Endothelial cell of umbilical vein (primary cell): ENCODE data around the gene PPM1J. TPM values are rescaled to one million over a fixed set of nuclear protein-coding genes. Genes with fewer than 3 reads are reported as not detected.
"Not testable (repeated sequence)": the region's sequence is repeated elsewhere in the genome, so short reads cannot be mapped to it uniquely, and the experiment has no call there.

Source experiments
- BruUV-seq: library from RNA; stranded (reverse); fragments of 400-500 nt; replicated peaks from 2 replicates; lab custom pipeline; 2021; lab: Mats Ljungman, UMichigan
- CTCF ChIA-PET: fragments of 300-600, 350-600 bp; sonication (Branson Sonifier 250); formaldehyde crosslinking; loops from one replicate; lab custom pipeline; 2021; ENCODE audit warnings: antibody characterized with exemption, inconsistent platforms; lab: Charles Lee
- POLR2A ChIA-PET: fragments of 300-600, 350-600 bp; sonication (Branson Sonifier 250); formaldehyde crosslinking; loops from one replicate; lab custom pipeline; 2021; ENCODE audit warnings: antibody characterized with exemption, inconsistent platforms; lab: Charles Lee
- DNase-seq: peaks from one replicate; pipeline ENCODE4 v3.0.0-alpha.2; 2011; ENCODE audit warnings: low read depth, low spot score
- FAIRE-seq: peaks from 2 replicates; lab custom pipeline; 2011; peaks lifted over from hg19 to GRCh38; lab: Jason Lieb, UNC
- H2AFZ ChIP-seq: 2 replicates; pipeline ENCODE4 v1.6.0; 2012; ENCODE audit warnings: low read depth, low read length, control low read depth, inconsistent platforms
- H3K27ac ChIP-seq: 2 replicates; pipeline ENCODE4 v1.5.1; 2011; ENCODE audit warnings: low read depth, mild to moderate bottlenecking, control low read depth, low read length, moderate library complexity; ENCODE audit not compliant: insufficient read depth
- H3K27me3 ChIP-seq, 2 experiments: 2 replicates each; pipeline versions ENCODE4 v1.6.0 to v1.6.1; 2011; ENCODE audit warnings: low read length in 2 of 2, mixed read lengths in 1 of 2; ENCODE audit not compliant: control insufficient read depth in 2 of 2, insufficient read depth in 2 of 2
- H3K36me3 ChIP-seq, 2 experiments: 2 replicates in 1 of 2; 3 replicates in 1 of 2; pipeline ENCODE4 v1.5.1; 2011; ENCODE audit warnings: low read length in 2 of 2, mild to moderate bottlenecking in 1 of 2, moderate library complexity in 1 of 2; ENCODE audit not compliant: control insufficient read depth in 2 of 2, insufficient read depth in 2 of 2; ENCODE audit errors: extremely low read depth in 1 of 2
- H3K4me1 ChIP-seq: 3 replicates; pipeline ENCODE4 v1.5.1; 2011; ENCODE audit warnings: mild to moderate bottlenecking, low read length; ENCODE audit not compliant: control insufficient read depth, insufficient read depth; ENCODE audit errors: extremely low read depth
- H3K4me2 ChIP-seq: 2 replicates; pipeline ENCODE4 v1.6.1; 2011; ENCODE audit warnings: low read length, control low read depth, mixed read lengths; ENCODE audit not compliant: insufficient read depth
- H3K4me3 ChIP-seq, 3 experiments: fragments of 200-600 bp in 1 of 3; sonication (generic), shearing (Covaris generic) in 1 of 3; replicated peaks in 1 of 3; 2 replicates each; pipeline ENCODE4 v1.5.1; 2011 to 2016; ENCODE audit warnings: control low read depth in 3 of 3, low read length in 3 of 3, mild to moderate bottlenecking in 2 of 3, inconsistent platforms in 1 of 3, low read depth in 1 of 3, moderate library complexity in 1 of 3; ENCODE audit not compliant: insufficient read depth in 1 of 3
- H3K79me2 ChIP-seq: 2 replicates; pipeline ENCODE4 v1.6.0; 2012; ENCODE audit warnings: low read length, inconsistent platforms; ENCODE audit not compliant: control insufficient read depth, insufficient read depth
- H3K9ac ChIP-seq: replicated peaks from 2 replicates; pipeline ENCODE3; 2011; ENCODE audit warnings: low read length, control low read depth; ENCODE audit not compliant: insufficient read depth; ENCODE audit errors: extremely low read depth
- H3K9me1 ChIP-seq: replicated peaks from 3 replicates; pipeline ENCODE4 v1.6.0; 2011; ENCODE audit warnings: mild to moderate bottlenecking, low read length; ENCODE audit not compliant: control insufficient read depth, insufficient read depth; ENCODE audit errors: extremely low read depth
- H3K9me3 ChIP-seq: replicated peaks from 2 replicates; pipeline ENCODE4 v1.5.1; 2012; ENCODE audit warnings: low read length, inconsistent platforms; ENCODE audit not compliant: control insufficient read depth, insufficient read depth
- H4K20me1 ChIP-seq: replicated peaks from 2 replicates; pipeline ENCODE3; 2011; ENCODE audit warnings: mild to moderate bottlenecking, low read length; ENCODE audit not compliant: control insufficient read depth, insufficient read depth; ENCODE audit errors: extremely low read depth
- CTCF ChIP-seq, 2 donors: IDR thresholded peaks; 1 replicate in 1 of 2; 2 replicates in 1 of 2; pipeline ENCODE4 v1.5.1; 2011; ENCODE audit warnings: low read length in 2 of 2, mild to moderate bottlenecking in 2 of 2, moderate library complexity in 2 of 2, control low read depth in 1 of 2, inconsistent platforms in 1 of 2, low read depth in 1 of 2; ENCODE audit not compliant: insufficient read depth in 1 of 2; ENCODE audit errors: extremely low read depth in 1 of 2
- EZH2 ChIP-seq: IDR thresholded peaks from 2 replicates; pipeline ENCODE4 v1.6.1; 2012; ENCODE audit warnings: borderline replicate concordance, low read depth, mild to moderate bottlenecking, moderate library complexity, low read length, inconsistent platforms; ENCODE audit not compliant: severe bottlenecking
- FOS ChIP-seq: IDR thresholded peaks from 2 replicates; pipeline ENCODE4 v1.6.1; 2011; ENCODE audit warnings: mild to moderate bottlenecking, low read length, moderate library complexity, borderline replicate concordance; ENCODE audit not compliant: insufficient read depth
- GATA2 ChIP-seq: IDR thresholded peaks from 2 replicates; pipeline ENCODE4 v1.7.0; 2011; ENCODE audit warnings: low read depth, mild to moderate bottlenecking, moderate library complexity, mixed read lengths, low read length; ENCODE audit not compliant: insufficient read length, insufficient read depth
- JUN ChIP-seq: IDR thresholded peaks from 2 replicates; pipeline ENCODE4 v1.6.1; 2011; ENCODE audit warnings: borderline replicate concordance, low read depth; ENCODE audit not compliant: insufficient read length, insufficient read depth
- MAX ChIP-seq: IDR thresholded peaks from 2 replicates; pipeline ENCODE4 v1.6.1; 2011; ENCODE audit not compliant: insufficient read depth, insufficient read length
- MYC ChIP-seq: IDR thresholded peaks from one replicate; pipeline ENCODE4 v1.6.1; 2011; ENCODE audit warnings: mild to moderate bottlenecking, low read depth, low read length
- POLR2A ChIP-seq: IDR thresholded peaks from 2 replicates; pipeline ENCODE4 v1.6.1; 2012; ENCODE audit warnings: low read depth, mild to moderate bottlenecking, control low read depth, low read length
- POLR2AphosphoS5 ChIP-seq: IDR thresholded peaks from 2 replicates; pipeline ENCODE4 v1.6.1; 2012; ENCODE audit warnings: low read depth, mild to moderate bottlenecking, control low read depth, low read length, moderate library complexity; ENCODE audit not compliant: insufficient read depth
- dilution Hi-C: fragments of 300-500 bp; cut with MboI; formaldehyde crosslinking; loops from one replicate; pipeline ENCODE4 v1.15.0; 2019; ENCODE audit warnings: low sequenced_read_pairs; ENCODE audit not compliant: extremely low pct_ligation_motif_present
- intact Hi-C: fragments of 100-400 bp; cut with micrococcal nuclease; formaldehyde crosslinking; loops from one replicate; pipeline ENCODE4 v1.10.0; 2022
- polyA plus RNA-seq, 4 experiments: library from polyadenylated mRNA; depleted of rRNA in 3 of 4; stranded (reverse) in 3 of 4; unstranded in 1 of 4; fragments of >200 nt; gene quantifications; 2 replicates each; pipeline versions ENCODE4 v1.2.1 to v1.2.3, GENCODE V29; 2011 to 2012; ENCODE audit warnings: missing spikeins in 1 of 4
- total RNA-seq: library from RNA; stranded (reverse); gene quantifications from 2 replicates; pipeline ENCODE4 v1.2.3, GENCODE V29; 2021

The PPM1J gene
- total and polyA plus RNA-seq, 2 donors (not counting 3 experiments of a cell fraction or from before 2014, with no cell fraction given), result 1.7 to 3.1 TPM

- Histone ChIP-seq H3K27me3 (no peaks in the 10 kb centered on the region), H3K9ac (no peak overlapping the region), H4K20me1 (no peaks in the 10 kb centered on the region), H3K9me3 (no peaks in the 10 kb centered on the region), H3K36me3 (no peaks in the 10 kb centered on the region), H3K4me2 (no peak overlapping the region), H3K79me2 (no peaks in the 10 kb centered on the region), H3K4me1 (no peaks in the 10 kb centered on the region), H2AFZ (no peak overlapping the region), H3K9me1 (no peaks in the 10 kb centered on the region), H3K4me3 (no peak overlapping the region), H3K27ac (no peak overlapping the region)
- intact Hi-C loops (no loop called here), dilution Hi-C loops (no loop called here)
- DNase-seq, result no peak
- ChIA-PET POLR2A (interaction anchor here (0.6 kb wide), 1 partner anchor 23 kb away, joined by 3 read pairs; no protein-coding TSS in a partner anchor), CTCF (interaction anchor here (0.6 to 10.5 kb wide), 4 partner anchors 22 to 321 kb away, joined by 3 to 441 read pairs (median 4); no protein-coding TSS in a partner anchor)
- no TSS peak for BruUV-seq
- FAIRE-seq, result no peak
- TF ChIP-seq MAX, result no peak
- no peak for TF ChIP-seq GATA2
- no peak for TF ChIP-seq CTCF (IDR thresholded peaks at IDR 0.05; ENCODE audit: extremely low read depth in 1 of 2, insufficient read depth in 1 of 2, low read depth in 1 of 2, low read length in 2 of 2)
- TF ChIP-seq MYC, result no peak
- TF ChIP-seq JUN, result no peak
- no peak for TF ChIP-seq FOS
- no peak for TF ChIP-seq POLR2AphosphoS5
- no peak for TF ChIP-seq EZH2
- no peak for TF ChIP-seq POLR2A
Measured at GRCh38 chr1:112721966-112722524, 6.9 kb upstream of the PPM1J start.

GRCh38 chr1:112721294-112721693 lies 6.2 kb upstream of the PPM1J start:
- CTCF ChIA-PET, result interaction anchor here (0.5 to 10.5 kb wide), 6 partner anchors 10 to 1428 kb away, joined by 3 to 441 read pairs (median 4); partner anchors contain the start of gene LRIG2
- H3K27ac ChIP-seq, H3K36me3 ChIP-seq, BruUV-seq, H3K4me3 ChIP-seq, FAIRE-seq, H4K20me1 ChIP-seq, H3K9ac ChIP-seq, H3K9me1 ChIP-seq, intact Hi-C loops, H2AFZ ChIP-seq, H3K27me3 ChIP-seq, POLR2A ChIA-PET, H3K9me3 ChIP-seq, H3K4me2 ChIP-seq, H3K79me2 ChIP-seq, DNase-seq, dilution Hi-C loops, H3K4me1 ChIP-seq: not testable (repeated sequence)
